Immature natural killer cell (primary cell): Measurements from ENCODE around the gene ALDH8A1. TPM values are rescaled to one million over a fixed set of nuclear protein-coding genes. Genes with fewer than 3 reads are reported as not detected.

Source experiments
- DNase-seq, 3 donors: peaks; one replicate each; pipeline ENCODE4 v3.0.0; 2022; ENCODE audit warnings: mixed read lengths in 1 of 3
- H3K27ac Mint-ChIP-seq, 6 donors: one replicate each; pipeline ENCODE4 v1.8.0; 2020; ENCODE audit warnings: mixed read lengths in 6 of 6, mild to moderate bottlenecking in 5 of 6, inconsistent platforms in 4 of 6, moderate library complexity in 3 of 6
- H3K27me3 Mint-ChIP-seq, 3 donors: one replicate each; pipeline ENCODE4 v1.8.0; 2020 to 2021; ENCODE audit warnings: low read depth in 3 of 3, mild to moderate bottlenecking in 3 of 3, mixed read lengths in 3 of 3, moderate library complexity in 3 of 3, inconsistent platforms in 1 of 3
- H3K36me3 Mint-ChIP-seq, 3 donors: one replicate each; pipeline ENCODE4 v1.8.0; 2020; ENCODE audit warnings: mixed read lengths in 3 of 3, inconsistent platforms in 2 of 3, mild to moderate bottlenecking in 2 of 3
- H3K4me1 Mint-ChIP-seq, 2 donors: one replicate each; pipeline ENCODE4 v1.8.0; 2020; ENCODE audit warnings: inconsistent platforms in 2 of 2, mild to moderate bottlenecking in 2 of 2, mixed read lengths in 2 of 2, moderate library complexity in 1 of 2
- H3K4me3 Mint-ChIP-seq, 5 donors: one replicate each; pipeline ENCODE4 v1.8.0; 2020; ENCODE audit warnings: mild to moderate bottlenecking in 5 of 5, mixed read lengths in 5 of 5, inconsistent platforms in 3 of 5, moderate library complexity in 3 of 5
- H3K9me3 Mint-ChIP-seq, 6 donors: one replicate each; pipeline ENCODE4 v1.8.0; 2020; ENCODE audit warnings: mild to moderate bottlenecking in 6 of 6, mixed read lengths in 6 of 6, inconsistent platforms in 4 of 6, moderate library complexity in 3 of 6
- polyA plus RNA-seq, 3 donors: library from polyadenylated mRNA; unstranded; fragments of 300-500 nt; fragmentation: Illumina TruSeq; gene quantifications; one replicate each; pipeline ENCODE4 v1.2.3, GENCODE V29; 2021

Gene ALDH8A1, protein sequence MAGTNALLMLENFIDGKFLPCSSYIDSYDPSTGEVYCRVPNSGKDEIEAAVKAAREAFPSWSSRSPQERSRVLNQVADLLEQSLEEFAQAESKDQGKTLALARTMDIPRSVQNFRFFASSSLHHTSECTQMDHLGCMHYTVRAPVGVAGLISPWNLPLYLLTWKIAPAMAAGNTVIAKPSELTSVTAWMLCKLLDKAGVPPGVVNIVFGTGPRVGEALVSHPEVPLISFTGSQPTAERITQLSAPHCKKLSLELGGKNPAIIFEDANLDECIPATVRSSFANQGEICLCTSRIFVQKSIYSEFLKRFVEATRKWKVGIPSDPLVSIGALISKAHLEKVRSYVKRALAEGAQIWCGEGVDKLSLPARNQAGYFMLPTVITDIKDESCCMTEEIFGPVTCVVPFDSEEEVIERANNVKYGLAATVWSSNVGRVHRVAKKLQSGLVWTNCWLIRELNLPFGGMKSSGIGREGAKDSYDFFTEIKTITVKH
- under 1 TPM in 1 of 3 donors, not detected in 2; 0.10 TPM for polyA plus RNA-seq

DNA sequence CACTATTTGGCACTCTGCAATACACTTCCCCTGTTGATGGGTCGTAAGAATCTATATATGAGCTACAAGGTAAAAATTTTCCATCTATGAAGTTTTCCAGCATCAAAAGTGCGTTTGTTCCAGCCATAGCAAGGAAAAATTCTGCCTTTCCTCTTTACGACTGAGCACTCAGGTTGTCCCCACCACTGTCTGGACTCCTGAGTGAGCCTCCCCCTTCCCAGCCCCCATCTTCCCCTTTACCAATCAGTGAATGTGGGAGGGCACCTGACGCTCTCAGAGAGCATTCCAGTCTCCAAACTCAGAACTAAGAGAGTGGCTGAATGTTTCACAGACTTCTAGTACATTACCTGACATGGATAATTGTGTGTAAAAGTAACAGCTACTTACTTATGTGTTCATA is at the start of gene ALDH8A1:
Gene ALDH8A1 (minus strand): TSS at position 175 of the 400 bp plus-strand sequence. CDS start 48 bp downstream, at position 127.
- Mint-ChIP-seq H3K36me3 (peaks cover 0 to 5% (median 0%) of the 10 kb centered on the region in 3 donors), H3K4me1 (no peaks in the 10 kb centered on the region), H3K27ac (no peak within 1 kb of the TSS), H3K4me3 (no peak within 1 kb of the TSS), H3K27me3 (peaks cover 0 to 3% (median 3%) of the 10 kb centered on the region in 3 donors), H3K9me3 (no peaks in the 10 kb centered on the region)
- no peak for DNase-seq

DNA sequence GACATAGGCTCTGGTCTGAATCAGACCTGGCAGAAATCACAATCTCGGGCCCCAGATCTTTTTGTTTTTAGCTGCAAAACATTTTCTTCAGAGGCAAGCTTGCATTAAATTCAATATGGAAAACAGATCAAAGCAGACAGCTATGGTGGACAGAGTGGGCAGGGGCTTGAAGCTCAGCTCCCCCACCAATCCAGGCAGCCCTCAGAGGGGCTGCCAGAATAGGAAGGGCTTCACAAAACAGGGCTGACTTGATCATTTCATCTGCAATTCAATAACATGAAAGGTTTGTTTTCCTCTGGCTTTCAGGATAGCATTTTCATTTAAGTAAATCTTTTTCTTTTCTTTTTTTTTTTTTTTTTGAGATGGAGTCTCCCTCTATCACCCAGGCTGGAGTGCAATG is 49.2 kb upstream of the ALDH8A1 start:
- H3K4me1 Mint-ChIP-seq: no peaks in the 10 kb centered on the region
- H3K27ac Mint-ChIP-seq: peak overlapping the region in 1 of 6 donors; percentile 0
- peaks cover 10 to 27% (median 18%) of the 10 kb centered on the region in 3 donors for H3K36me3 Mint-ChIP-seq
- no peaks in the 10 kb centered on the region for H3K9me3 Mint-ChIP-seq
- DNase-seq: no peak
- no peak overlapping the region for H3K4me3 Mint-ChIP-seq
- H3K27me3 Mint-ChIP-seq: no peaks in the 10 kb centered on the region

GRCh38 chr6:134997133-134997995 is 47.5 kb upstream of the ALDH8A1 start:
- Mint-ChIP-seq H3K27me3 (no peaks in the 10 kb centered on the region), H3K27ac (no peak overlapping the region), H3K4me3 (no peak overlapping the region), H3K4me1 (no peaks in the 10 kb centered on the region), H3K36me3 (peaks cover 18 to 30% (median 18%) of the 10 kb centered on the region in 3 donors), H3K9me3 (no peaks in the 10 kb centered on the region)
- DNase-seq: no peak

DNA sequence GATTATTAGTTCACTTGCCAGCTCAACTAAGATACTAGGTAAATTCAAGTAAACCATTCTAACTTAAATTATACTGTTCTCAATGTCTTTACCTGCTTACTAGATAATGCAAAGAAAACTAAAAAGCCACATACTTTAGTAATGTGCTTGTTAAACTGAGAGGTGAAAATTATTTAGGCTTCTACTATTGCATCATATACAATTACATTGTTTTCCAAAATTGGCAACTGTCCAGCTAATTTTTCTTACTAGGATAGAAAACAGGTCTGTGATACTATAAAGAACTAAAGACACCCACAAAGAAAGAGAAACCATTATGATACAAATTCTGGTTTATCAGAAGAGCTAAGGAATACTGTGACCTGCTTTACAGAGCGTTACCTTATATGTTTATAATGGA is 45.6 kb upstream of the ALDH8A1 start:
- H3K27me3 Mint-ChIP-seq: no peaks in the 10 kb centered on the region
- no peak overlapping the region for H3K27ac Mint-ChIP-seq
- H3K36me3 Mint-ChIP-seq: peaks cover 22 to 32% (median 22%) of the 10 kb centered on the region in 3 donors
- H3K4me3 Mint-ChIP-seq: no peak overlapping the region
- no peak for DNase-seq
- no peaks in the 10 kb centered on the region for H3K4me1 Mint-ChIP-seq
- H3K9me3 Mint-ChIP-seq: no peaks in the 10 kb centered on the region

GRCh38 chr6:134994431-134994830 is 44.5 kb upstream of the ALDH8A1 start:
- Mint-ChIP-seq H3K27me3 (no peaks in the 10 kb centered on the region), H3K4me1 (no peaks in the 10 kb centered on the region), H3K9me3 (no peaks in the 10 kb centered on the region), H3K36me3 (peaks cover 22 to 31% (median 25%) of the 10 kb centered on the region in 3 donors), H3K27ac (peak overlapping the region in 1 of 6 donors; percentile 10), H3K4me3 (no peak overlapping the region)
- no peak for DNase-seq

DNA sequence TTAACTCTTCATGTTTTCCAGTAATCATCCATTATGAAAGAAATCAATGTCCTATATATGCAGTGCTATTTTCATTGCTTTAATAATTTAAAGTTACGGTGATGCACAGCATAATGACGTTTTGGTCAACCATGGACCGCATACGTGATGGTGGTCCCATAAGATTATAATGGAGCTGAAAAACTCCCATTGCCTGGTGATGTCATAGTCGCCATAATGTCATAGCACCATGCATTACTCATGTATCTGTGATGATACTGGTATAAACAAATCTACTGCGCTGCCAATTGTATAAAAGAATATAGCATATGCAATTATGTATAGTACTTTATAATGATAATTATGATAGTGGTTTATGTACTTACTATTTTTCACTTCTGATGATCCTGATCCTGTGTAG is 42.3 kb upstream of the ALDH8A1 start:
- H3K36me3 Mint-ChIP-seq: peaks cover 16 to 31% (median 30%) of the 10 kb centered on the region in 3 donors
- no peaks in the 10 kb centered on the region for H3K27me3 Mint-ChIP-seq
- no peak overlapping the region for H3K4me3 Mint-ChIP-seq
- H3K4me1 Mint-ChIP-seq: no peaks in the 10 kb centered on the region
- H3K9me3 Mint-ChIP-seq: no peaks in the 10 kb centered on the region
- DNase-seq: no peak
- H3K27ac Mint-ChIP-seq: no peak overlapping the region

DNA sequence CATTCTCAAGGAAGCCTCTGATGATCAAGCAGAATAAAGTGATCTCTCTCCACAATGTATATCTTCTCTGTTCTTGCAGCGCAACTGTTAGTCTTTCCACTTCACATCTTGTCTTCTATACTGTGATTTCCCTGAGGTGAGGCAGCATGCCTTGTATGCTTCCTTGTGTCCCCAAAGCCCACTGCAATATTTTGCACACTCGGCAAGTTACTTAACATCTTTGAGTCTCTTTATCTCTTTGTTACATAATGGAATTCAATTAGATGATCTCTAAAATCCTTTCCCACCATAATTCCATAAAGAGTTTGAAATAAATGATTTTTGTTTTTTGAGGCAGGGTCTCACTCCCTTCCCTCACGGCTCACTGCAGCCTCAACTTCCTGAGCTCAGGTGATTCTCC is 40.4 kb upstream of the ALDH8A1 start:
- Mint-ChIP-seq H3K4me3 (no peak overlapping the region), H3K27ac (no peak overlapping the region), H3K4me1 (no peaks in the 10 kb centered on the region), H3K9me3 (no peaks in the 10 kb centered on the region), H3K27me3 (no peaks in the 10 kb centered on the region), H3K36me3 (peaks cover 4 to 29% (median 24%) of the 10 kb centered on the region in 3 donors)
- DNase-seq: no peak

DNA sequence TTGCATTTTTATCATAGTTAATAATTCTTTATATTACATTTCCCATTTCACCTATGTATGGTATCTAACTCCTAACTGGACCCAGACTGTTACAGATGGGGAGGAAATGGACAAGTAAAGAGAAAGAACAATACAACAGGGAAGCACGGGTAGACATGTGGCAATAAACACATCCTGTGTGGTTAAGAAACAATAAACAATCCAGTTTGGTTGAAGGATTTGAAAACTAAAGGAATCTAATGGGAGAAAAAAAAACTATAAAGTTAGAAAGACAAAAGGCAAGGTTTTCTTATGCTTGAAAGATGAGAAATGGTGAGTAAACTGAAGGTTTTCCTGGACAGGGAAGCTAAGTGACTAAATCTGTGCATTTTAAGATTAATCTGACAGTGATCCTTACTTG is 34.9 kb upstream of the ALDH8A1 start:
- no peak overlapping the region for H3K4me3 Mint-ChIP-seq
- H3K4me1 Mint-ChIP-seq: peaks cover 0 to 7% of the 10 kb centered on the region in 2 donors
- H3K9me3 Mint-ChIP-seq: no peaks in the 10 kb centered on the region
- DNase-seq: no peak
- peak overlapping the region in 1 of 6 donors; percentile 35 for H3K27ac Mint-ChIP-seq
- no peaks in the 10 kb centered on the region for H3K27me3 Mint-ChIP-seq
- peaks cover 25 to 40% (median 38%) of the 10 kb centered on the region in 3 donors for H3K36me3 Mint-ChIP-seq

GRCh38 chr6:134983823-134984222 is 33.9 kb upstream of the ALDH8A1 start:
- H3K4me1 Mint-ChIP-seq: peaks cover 0 to 7% of the 10 kb centered on the region in 2 donors
- no peak for DNase-seq
- H3K27ac Mint-ChIP-seq: no peak overlapping the region
- no peak overlapping the region for H3K4me3 Mint-ChIP-seq
- H3K27me3 Mint-ChIP-seq: no peaks in the 10 kb centered on the region
- H3K9me3 Mint-ChIP-seq: no peaks in the 10 kb centered on the region
- peaks cover 25 to 46% (median 37%) of the 10 kb centered on the region in 3 donors for H3K36me3 Mint-ChIP-seq

DNA sequence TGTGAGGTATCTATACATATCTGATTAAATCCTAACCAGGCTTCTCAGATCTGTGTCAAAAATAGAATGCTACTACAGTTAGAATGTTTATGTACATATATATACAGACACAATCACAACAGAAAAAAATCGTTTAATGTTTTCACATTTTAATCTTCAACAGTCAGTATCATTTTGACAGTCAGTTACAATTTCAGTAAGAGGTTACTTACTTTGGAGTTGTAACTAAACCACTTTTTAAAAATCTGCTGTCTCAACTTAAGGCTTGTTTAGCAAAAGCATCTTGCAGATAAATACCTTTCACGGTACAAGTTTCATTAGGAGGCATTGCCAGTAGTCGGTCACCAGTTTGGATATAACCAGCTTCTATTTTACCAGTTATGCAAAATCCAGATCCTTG is 32.3 kb upstream of the ALDH8A1 start:
- peaks cover 0 to 7% of the 10 kb centered on the region in 2 donors for H3K4me1 Mint-ChIP-seq
- DNase-seq: no peak
- H3K9me3 Mint-ChIP-seq: no peaks in the 10 kb centered on the region
- no peak overlapping the region for H3K4me3 Mint-ChIP-seq
- no peak overlapping the region for H3K27ac Mint-ChIP-seq
- H3K27me3 Mint-ChIP-seq: no peaks in the 10 kb centered on the region
- peaks cover 30 to 51% (median 36%) of the 10 kb centered on the region in 3 donors for H3K36me3 Mint-ChIP-seq

GRCh38 chr6:134980846-134981245 is 30.9 kb upstream of the ALDH8A1 start:
- H3K27me3 Mint-ChIP-seq: no peaks in the 10 kb centered on the region
- H3K9me3 Mint-ChIP-seq: no peaks in the 10 kb centered on the region
- no peak for DNase-seq
- H3K4me3 Mint-ChIP-seq: no peak overlapping the region
- peaks cover 0 to 7% of the 10 kb centered on the region in 2 donors for H3K4me1 Mint-ChIP-seq
- H3K36me3 Mint-ChIP-seq: peaks cover 30 to 50% (median 37%) of the 10 kb centered on the region in 3 donors
- no peak overlapping the region for H3K27ac Mint-ChIP-seq

DNA sequence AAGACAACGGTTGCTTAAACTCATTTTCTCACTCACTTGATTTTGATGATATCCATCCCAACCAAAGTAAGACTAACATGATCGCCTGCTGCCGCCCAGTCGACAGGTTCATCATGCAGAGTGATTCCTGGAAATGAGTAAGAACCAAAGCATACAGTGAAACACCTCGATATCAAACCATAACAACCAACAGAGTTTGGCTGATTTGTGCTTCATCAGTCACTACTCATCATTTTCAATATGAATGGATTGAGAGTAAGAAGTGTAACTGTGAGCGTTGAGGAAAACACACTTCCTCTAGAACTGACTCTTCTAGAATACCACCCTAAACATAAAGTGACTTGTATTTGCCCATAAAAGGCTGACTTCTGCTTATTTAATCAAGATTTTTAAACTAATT is 29.2 kb upstream of the ALDH8A1 start:
- DNase-seq: no peak
- H3K4me1 Mint-ChIP-seq: peaks cover 2 to 7% of the 10 kb centered on the region in 2 donors
- peaks cover 26 to 56% (median 47%) of the 10 kb centered on the region in 3 donors for H3K36me3 Mint-ChIP-seq
- peak overlapping the region in 1 of 6 donors; percentile 16 for H3K27ac Mint-ChIP-seq
- no peak overlapping the region for H3K4me3 Mint-ChIP-seq
- no peaks in the 10 kb centered on the region for H3K27me3 Mint-ChIP-seq
- no peaks in the 10 kb centered on the region for H3K9me3 Mint-ChIP-seq

DNA sequence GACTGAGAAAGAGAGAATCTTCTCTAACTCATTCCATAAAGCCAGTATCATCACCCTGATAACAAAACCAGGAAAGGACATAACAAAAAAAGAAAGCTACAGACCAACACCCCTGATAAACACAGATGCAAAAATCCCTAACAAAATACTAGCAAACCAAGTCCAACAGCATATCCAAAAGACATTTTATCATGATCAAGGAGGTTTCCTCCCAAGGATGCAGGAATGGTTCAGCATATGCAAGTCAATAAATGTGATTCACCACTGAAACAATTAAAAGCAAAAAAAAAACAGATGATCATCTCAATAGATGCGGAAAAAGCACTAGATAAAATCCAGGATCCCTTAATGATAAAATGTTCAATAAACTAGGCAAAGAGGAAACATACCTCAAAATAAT is 24.5 kb upstream of the ALDH8A1 start:
- H3K4me3 Mint-ChIP-seq: no peak overlapping the region
- no peaks in the 10 kb centered on the region for H3K27me3 Mint-ChIP-seq
- H3K9me3 Mint-ChIP-seq: no peaks in the 10 kb centered on the region
- no peak for DNase-seq
- peaks cover 0 to 4% of the 10 kb centered on the region in 2 donors for H3K4me1 Mint-ChIP-seq
- H3K36me3 Mint-ChIP-seq: peaks cover 22 to 51% (median 44%) of the 10 kb centered on the region in 3 donors
- H3K27ac Mint-ChIP-seq: no peak overlapping the region

DNA sequence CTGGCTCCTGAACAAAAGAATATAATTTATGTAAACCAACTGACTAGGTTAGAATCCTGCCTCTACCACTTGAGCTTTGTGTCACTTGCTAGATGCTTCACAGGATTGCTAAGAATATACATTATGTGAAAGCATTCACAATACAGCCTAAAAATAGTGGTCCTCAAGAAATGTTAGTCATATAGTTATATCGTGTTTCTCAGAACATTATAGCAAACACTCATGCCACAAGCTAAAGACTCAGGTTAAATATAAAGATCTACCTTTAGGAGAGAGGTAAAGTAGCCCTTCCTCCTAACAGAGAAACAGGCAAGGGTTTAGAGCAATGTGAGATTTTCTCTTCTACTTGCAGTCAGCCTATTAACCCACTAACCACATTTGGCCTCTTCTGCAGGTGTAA is 17.8 kb upstream of the ALDH8A1 start:
- H3K9me3 Mint-ChIP-seq: no peaks in the 10 kb centered on the region
- H3K4me1 Mint-ChIP-seq: peaks cover 0 to 2% of the 10 kb centered on the region in 2 donors
- H3K27me3 Mint-ChIP-seq: no peaks in the 10 kb centered on the region
- no peak overlapping the region for H3K27ac Mint-ChIP-seq
- H3K4me3 Mint-ChIP-seq: no peak overlapping the region
- no peak for DNase-seq
- peaks cover 11 to 44% (median 30%) of the 10 kb centered on the region in 3 donors for H3K36me3 Mint-ChIP-seq
